ENCODE results near the gene SF3A2. TPM values are rescaled to one million over a fixed set of nuclear protein-coding genes. Genes with fewer than 3 reads are reported as not detected.

Gene SF3A2
- total and polyA plus RNA-seq, 8 donors: 25.0 to 64.0 (median 31.6) TPM

DNA sequence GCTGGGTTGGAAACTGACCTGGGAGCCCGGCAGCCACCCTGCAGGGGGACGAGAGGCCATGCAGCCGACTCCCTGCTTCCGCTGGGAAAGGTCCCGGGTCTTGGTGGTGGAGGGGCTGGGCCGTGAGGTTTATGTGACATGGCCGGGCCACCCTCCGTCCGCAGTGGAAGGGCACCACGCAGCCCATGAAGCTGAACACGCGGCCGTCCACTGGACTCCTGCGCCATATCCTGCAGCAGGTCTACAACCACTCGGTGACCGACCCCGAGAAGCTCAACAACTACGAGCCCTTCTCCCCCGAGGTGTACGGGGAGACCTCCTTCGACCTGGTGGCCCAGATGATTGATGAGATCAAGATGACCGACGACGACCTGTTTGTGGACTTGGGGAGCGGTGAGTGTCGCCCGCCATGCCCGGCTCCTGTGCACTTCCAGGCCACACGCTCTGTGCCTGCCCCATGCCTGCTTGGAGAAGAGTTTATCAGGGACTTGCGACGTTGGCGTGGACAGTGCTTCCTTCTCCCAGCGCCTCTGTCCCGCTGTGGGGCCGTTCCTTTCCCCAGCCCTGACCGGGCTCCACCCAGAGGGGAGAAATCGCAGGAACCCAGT lies 45.7 kb upstream of the SF3A2 start:
- WGBS, 2 donors: 92 to 95% methylated on average over 36 to 37 of the region's 37 CpGs
- Histone ChIP-seq H3K36me3 (peaks cover 0 to 47% (median 8%) of the 10 kb centered on the region in 3 donors), H3K27ac (no peak overlapping the region), H3K9me3 (no peaks in the 10 kb centered on the region), H3K4me1 (no peaks in the 10 kb centered on the region), H3K4me3 (no peak overlapping the region), H3K27me3 (no peaks in the 10 kb centered on the region)
- TF ChIP-seq, protein P1, sequence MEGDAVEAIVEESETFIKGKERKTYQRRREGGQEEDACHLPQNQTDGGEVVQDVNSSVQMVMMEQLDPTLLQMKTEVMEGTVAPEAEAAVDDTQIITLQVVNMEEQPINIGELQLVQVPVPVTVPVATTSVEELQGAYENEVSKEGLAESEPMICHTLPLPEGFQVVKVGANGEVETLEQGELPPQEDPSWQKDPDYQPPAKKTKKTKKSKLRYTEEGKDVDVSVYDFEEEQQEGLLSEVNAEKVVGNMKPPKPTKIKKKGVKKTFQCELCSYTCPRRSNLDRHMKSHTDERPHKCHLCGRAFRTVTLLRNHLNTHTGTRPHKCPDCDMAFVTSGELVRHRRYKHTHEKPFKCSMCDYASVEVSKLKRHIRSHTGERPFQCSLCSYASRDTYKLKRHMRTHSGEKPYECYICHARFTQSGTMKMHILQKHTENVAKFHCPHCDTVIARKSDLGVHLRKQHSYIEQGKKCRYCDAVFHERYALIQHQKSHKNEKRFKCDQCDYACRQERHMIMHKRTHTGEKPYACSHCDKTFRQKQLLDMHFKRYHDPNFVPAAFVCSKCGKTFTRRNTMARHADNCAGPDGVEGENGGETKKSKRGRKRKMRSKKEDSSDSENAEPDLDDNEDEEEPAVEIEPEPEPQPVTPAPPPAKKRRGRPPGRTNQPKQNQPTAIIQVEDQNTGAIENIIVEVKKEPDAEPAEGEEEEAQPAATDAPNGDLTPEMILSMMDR (IDR thresholded peaks at IDR 0.05): no peak
- FAIRE-seq (no peak), ATAC-seq (no peak), DNase-seq (no peak)
- intact Hi-C loops (cut with DNase I): no loop called here

DNA sequence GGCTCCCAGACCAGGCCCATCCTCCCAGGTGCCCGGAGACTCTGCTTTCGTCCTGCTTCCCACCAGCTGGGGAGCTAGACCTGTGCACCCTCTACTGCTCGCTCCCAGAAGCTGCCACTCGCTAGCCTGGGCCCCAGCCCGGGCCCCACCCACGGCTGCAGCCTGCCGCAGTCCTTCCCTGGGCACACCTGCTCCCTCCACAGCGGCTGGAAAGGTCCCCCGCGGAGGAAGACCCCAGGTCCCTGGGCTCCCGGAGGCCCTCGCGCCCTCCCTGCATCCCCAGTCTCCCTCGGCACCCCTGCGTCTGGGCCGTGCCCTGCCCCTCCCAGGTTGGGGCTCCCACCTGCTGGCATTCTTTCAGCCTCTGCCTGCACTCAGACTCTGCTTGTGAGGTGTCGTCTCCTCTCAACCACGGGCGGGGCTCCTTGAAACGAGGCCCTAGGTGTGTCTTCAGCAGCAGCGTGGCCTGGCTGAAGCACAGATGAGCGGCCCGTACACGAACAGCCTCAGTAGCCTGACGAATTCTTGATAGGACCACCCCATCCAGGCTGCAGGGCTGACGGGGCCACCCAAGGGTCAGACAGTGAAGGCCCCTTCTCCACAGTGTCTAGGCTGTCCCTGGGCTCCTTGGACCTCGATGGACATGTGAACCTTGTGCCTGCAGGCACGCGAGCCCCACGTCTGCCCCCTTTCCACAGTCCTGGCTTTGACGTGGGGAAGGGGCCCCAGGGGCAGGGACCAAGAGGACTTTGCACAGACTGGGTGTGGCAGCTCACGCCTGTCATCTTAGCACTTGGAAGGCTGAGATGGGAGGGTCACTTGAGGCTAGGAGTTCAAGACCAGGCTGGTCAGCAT lies 44.9 kb upstream of the SF3A2 start:
- Histone ChIP-seq H3K4me1 (no peaks in the 10 kb centered on the region), H3K4me3 (no peak overlapping the region), H3K9me3 (no peaks in the 10 kb centered on the region), H3K27me3 (no peaks in the 10 kb centered on the region), H3K27ac (no peak overlapping the region), H3K36me3 (peaks cover 0 to 46% (median 8%) of the 10 kb centered on the region in 3 donors)
- TF ChIP-seq, protein P1 (IDR thresholded peaks at IDR 0.05): no peak
- WGBS, 2 donors: 93 to 94% methylated on average over 32 of the region's 32 CpGs
- intact Hi-C loops (cut with DNase I): no loop called here
- FAIRE-seq (no peak), DNase-seq (no peak), ATAC-seq (no peak)

GRCh38 chr19:2192862-2193261 lies 43.8 kb upstream of the SF3A2 start:
- intact Hi-C loops (cut with DNase I): no loop called here
- Histone ChIP-seq H3K4me3 (no peak overlapping the region), H3K36me3 (peaks cover 0 to 47% (median 8%) of the 10 kb centered on the region in 3 donors), H3K4me1 (no peaks in the 10 kb centered on the region), H3K27me3 (no peaks in the 10 kb centered on the region), H3K27ac (no peak overlapping the region), H3K9me3 (no peaks in the 10 kb centered on the region)
- DNase-seq (no peak), FAIRE-seq (no peak), ATAC-seq (no peak)
- TF ChIP-seq, protein P1 (IDR thresholded peaks at IDR 0.05): no peak
- 96 to 98% methylated on average over 16 to 17 of the region's 17 CpGs for WGBS, 2 donors

- no peaks in the 10 kb centered on the region for H3K4me1 ChIP-seq
- H3K36me3 ChIP-seq: peaks cover 0 to 44% (median 8%) of the 10 kb centered on the region in 3 donors
- H3K4me3 ChIP-seq: no peak overlapping the region
- no peak for ATAC-seq
- TF ChIP-seq, protein P1 (IDR thresholded peaks at IDR 0.05): no peak
- no peak overlapping the region for H3K27ac ChIP-seq
- intact Hi-C loops (cut with DNase I): no loop called here
- FAIRE-seq: no peak
- no peaks in the 10 kb centered on the region for H3K9me3 ChIP-seq
- no peak for DNase-seq
- H3K27me3 ChIP-seq: no peaks in the 10 kb centered on the region
- 96% methylated on average over 18 of the region's 18 CpGs for WGBS, 2 donors
These were observed 42.8 kb upstream of the SF3A2 start for GRCh38 chr19:2193807-2194206.

All from pancreas (tissue), 10 donors.